LNCaP clone FGC (cell line): ENCODE data around the gene MAST4.

Experiments used
- DNase-seq: peaks from one replicate; pipeline ENCODE4 v3.0.0-alpha.2; 2011; ENCODE audit warnings: low read depth
- H3K4me3 ChIP-seq: 2 replicates; pipeline ENCODE4 v1.5.1; 2011; ENCODE audit warnings: mild to moderate bottlenecking, low read depth, low read length, control low read depth
- CTCF ChIP-seq: IDR thresholded peaks from 2 replicates; pipeline ENCODE4 v1.5.1; 2012; ENCODE audit warnings: mild to moderate bottlenecking; ENCODE audit not compliant: control insufficient read depth, insufficient read depth; ENCODE audit errors: extremely low read depth

Gene MAST4

GRCh38 chr5:66554884-66555283 is 41.3 kb upstream of the MAST4 start:
- no peak for DNase-seq
- TF ChIP-seq CTCF, result no peak

GRCh38 chr5:66558560-66558959 is 37.6 kb upstream of the MAST4 start:
- no peak for DNase-seq
- no peak overlapping the region for H3K4me3 ChIP-seq
- TF ChIP-seq CTCF, result no peak

More at GRCh38 chr5:66554884-66555283, 41.3 kb upstream of the MAST4 start:
- no peak overlapping the region for H3K4me3 ChIP-seq

- H3K4me3 ChIP-seq, result no peak overlapping the region
- DNase-seq, result no peak
Measured at GRCh38 chr5:66560371-66560770, 35.8 kb upstream of the MAST4 start.

GRCh38 chr5:66561256-66561990 is 34.8 kb upstream of the MAST4 start:
- TF ChIP-seq CTCF, result no peak

More at GRCh38 chr5:66560371-66560770, 35.8 kb upstream of the MAST4 start:
- no peak for TF ChIP-seq CTCF

GRCh38 chr5:66565878-66566277 is 30.3 kb upstream of the MAST4 start:
- no peak overlapping the region for H3K4me3 ChIP-seq
- no peak for DNase-seq
- no peak for TF ChIP-seq CTCF

More at GRCh38 chr5:66561256-66561990, 34.8 kb upstream of the MAST4 start:
- H3K4me3 ChIP-seq, result no peak overlapping the region
- no peak for DNase-seq

- no peak for DNase-seq
- no peak overlapping the region for H3K4me3 ChIP-seq
Measured at GRCh38 chr5:66567474-66567873, 28.7 kb upstream of the MAST4 start.

More at GRCh38 chr5:66567474-66567873, 28.7 kb upstream of the MAST4 start:
- no peak for TF ChIP-seq CTCF
